GM21381 (cell line): ENCODE data around the gene TRMT2B.
A peak's percentile ranks its signal among the peaks of the same experiment; 100 is the strongest.
"Not testable (repeated sequence)": the region's sequence is repeated elsewhere in the genome, so short reads cannot be mapped to it uniquely, and the experiment has no call there.

Experiments
- ATAC-seq: cut with Tn5 transposase; IDR thresholded peaks from one replicate; pipeline ENCODE4 v1.9.1; 2021; ENCODE audit warnings: mild to moderate bottlenecking, moderate library complexity; ENCODE audit not compliant: unreplicated experiment

TRMT2B gene

DNA sequence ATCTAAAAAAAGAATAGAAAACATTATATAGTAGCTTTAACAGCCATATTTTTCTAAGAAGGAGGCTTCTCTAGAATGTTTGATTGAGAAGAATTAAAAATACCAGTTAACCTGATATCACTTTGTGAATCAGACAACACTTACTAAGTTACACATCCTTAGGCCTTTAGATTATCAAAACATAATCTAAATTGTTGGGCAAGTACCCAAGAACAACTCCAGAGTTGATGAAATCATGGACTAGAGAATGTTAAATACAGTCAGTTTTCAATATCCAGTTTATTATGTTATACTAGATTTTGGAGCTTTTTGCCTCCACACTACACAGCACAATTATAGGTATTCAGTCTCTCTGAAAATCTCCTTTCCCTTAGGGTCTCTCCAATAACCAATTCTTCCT, 42.8 kb downstream of the TRMT2B start:
- no peak for ATAC-seq

DNA sequence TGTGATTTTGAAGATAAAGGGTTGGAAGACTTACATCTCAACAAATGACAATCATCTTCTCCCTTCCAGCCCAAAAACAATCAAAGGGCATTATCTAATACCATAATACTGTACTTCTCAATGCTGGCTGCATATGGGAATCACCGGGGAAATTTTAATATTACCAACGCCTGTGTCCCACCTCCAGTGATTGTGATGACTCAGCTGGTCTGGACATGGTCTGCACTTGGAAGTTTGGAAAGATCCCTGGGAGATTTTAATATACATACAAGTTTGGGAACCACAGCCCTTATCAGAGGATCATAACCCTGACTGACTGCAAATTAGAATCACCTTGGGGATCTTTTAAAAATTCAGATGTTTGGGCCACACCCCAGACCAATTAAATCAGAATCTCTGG, 52.5 kb downstream of the TRMT2B start:
- no peak for ATAC-seq

- ATAC-seq, result no peak
Measured at GRCh38 chrX:100995469-100995868, 56.4 kb downstream of the TRMT2B start.

GRCh38 chrX:100994352-100995281, 57.3 kb downstream of the TRMT2B start:
- ATAC-seq, result peak; percentile 88

DNA sequence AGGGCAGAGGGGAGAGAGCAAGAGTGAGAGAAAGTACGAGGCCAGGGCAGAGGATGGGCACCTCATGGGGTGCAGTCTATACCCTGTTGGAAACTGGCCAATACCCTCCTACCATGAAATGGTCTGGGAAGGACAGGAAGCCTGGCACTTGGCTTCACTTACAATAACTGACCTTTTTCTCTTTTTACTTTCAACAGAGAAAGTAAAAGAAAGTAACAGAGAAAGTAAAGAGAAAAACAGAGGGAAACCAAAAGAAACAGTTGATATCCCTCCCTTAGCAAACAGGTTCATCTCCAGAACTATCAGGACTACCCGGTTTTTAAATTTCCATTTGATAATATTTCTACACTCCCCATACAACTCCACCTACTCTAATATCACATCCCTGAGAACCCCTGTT, 61.8 kb downstream of the TRMT2B start:
- ATAC-seq, result no peak

DNA sequence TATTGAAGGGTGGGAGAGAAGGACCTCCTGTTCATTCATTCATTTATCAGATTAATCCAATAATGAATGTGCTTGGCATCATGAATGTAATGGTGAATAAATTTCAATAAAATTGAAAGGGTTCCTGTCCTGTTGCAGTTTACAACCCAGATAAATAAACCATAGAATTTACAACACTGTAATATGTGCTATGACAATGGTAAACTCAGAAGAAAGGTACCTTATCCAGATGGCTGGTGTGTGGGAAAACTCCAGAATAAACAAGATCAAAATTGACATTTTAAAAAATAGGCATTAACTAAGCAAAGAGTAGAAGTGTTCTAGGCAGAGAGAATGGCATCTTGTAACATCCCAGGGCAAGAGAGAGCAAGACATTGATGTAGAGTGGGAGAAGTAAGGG, 67.1 kb downstream of the TRMT2B start:
- ATAC-seq, result no peak

DNA sequence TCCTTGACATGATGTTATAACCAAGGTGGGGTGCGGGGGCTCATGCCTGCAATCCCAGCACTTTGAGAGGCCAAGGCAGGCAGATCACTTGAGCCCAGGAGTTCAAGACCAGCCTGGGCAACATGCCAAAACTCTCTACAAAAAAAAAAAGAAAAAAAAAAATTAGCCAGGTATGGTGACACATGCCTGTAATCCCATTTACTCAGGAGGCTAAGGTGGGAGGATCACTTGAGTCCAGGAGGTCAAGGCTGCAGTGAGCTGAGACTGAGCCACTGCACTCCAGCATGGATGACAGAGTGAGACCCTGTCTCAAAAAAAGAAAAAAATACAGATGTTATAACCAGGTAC, 70.4 kb downstream of the TRMT2B start:
- ATAC-seq, result not testable (repeated sequence)

GRCh38 chrX:100980608-100981497, 71.1 kb downstream of the TRMT2B start:
- no peak for ATAC-seq

GRCh38 chrX:100979881-100980607, 71.9 kb downstream of the TRMT2B start:
- ATAC-seq, result no peak

DNA sequence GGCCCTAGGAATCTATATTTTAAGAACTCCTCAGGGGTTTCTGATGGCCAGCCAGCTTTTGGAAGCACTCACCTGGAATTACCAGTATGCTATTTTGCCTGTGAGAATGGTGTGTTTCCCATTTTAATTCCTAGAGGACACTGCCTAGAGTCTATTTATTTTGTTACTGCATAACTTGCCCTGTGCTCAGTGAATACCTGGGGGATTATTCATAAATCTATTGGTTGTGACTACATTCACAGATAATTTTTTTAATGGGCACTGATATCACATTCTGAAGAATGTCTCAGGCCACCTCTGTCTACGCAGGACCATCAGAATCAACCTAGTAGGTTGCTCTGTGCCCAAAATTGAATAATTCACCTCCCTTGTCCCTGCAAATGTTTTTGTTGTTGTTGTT, 75.7 kb downstream of the TRMT2B start:
- no peak for ATAC-seq

- ATAC-seq, result no peak
Measured at GRCh38 chrX:100975212-100975611, 76.7 kb downstream of the TRMT2B start.

DNA sequence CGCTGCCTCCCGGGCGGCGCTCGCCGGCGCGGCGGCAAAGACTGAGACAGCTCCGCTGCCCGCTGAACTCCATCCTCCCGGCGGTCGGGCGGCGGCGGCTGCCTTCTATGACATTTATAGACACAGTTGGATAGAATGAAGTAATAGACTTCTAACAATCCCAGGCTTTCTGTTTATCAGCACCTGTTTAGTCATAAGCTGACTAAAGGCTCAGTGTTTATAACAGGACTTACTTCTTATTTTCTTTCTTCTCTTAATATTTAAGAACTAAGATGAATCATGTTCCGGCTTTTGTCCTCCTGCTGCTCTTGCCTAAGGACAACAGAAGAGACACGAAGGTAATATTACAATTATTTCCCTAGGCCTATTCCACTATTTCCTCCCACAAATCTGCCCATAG, 78.5 kb downstream of the TRMT2B start:
- no peak for ATAC-seq

DNA sequence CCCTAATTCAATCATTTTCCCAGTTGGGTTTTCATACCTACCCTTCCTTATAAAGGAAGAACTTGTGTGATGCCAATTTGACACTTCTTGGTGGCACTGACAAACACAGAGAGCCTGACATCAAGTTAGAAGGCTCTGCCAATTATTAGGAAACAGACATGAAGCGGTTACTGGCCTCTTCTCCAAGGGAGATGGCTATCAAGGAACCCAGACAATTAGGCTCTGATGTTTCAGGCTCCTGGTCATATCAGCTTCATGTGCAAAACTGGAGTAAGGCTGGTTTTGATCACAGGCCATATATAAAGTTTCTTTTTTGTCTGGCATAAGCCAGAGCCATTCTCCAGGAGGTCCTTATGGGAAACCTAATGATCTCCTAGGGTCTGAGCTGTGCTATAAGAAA, 82.0 kb downstream of the TRMT2B start:
- no peak for ATAC-seq

- no peak for ATAC-seq
Measured at GRCh38 chrX:100969408-100969807, 82.5 kb downstream of the TRMT2B start, which contains the start of gene ARL13A. TSS of gene ARL13A (plus strand) at chrX:100969708. CDS start at chrX:100973690, 3,982 bp downstream.

- no peak for ATAC-seq
Measured at GRCh38 chrX:100964362-100964761, 87.5 kb downstream of the TRMT2B start.

GRCh38 chrX:100962811-100963210, 89.1 kb downstream of the TRMT2B start:
- ATAC-seq, result no peak
